CD4-positive, alpha-beta T cell treated with Interleukin-17A for 1 hour (primary cell): ENCODE data around the gene DYNLT2.
"Not testable (repeated sequence)": the region's sequence is repeated elsewhere in the genome, so short reads cannot be mapped to it uniquely, and the experiment has no call there.

Experiments
- DNase-seq: peaks from one replicate; pipeline ENCODE4 v3.0.0-alpha.2; 2020

The DYNLT2 gene

GRCh38 chr6:169726963-169727362 lies 24.4 kb downstream of the DYNLT2 start:
- DNase-seq: no peak

GRCh38 chr6:169726049-169726400 lies 25.3 kb downstream of the DYNLT2 start:
- no peak for DNase-seq

- DNase-seq: peak; percentile 21
Observed at GRCh38 chr6:169725125-169726048, 26.0 kb downstream of the DYNLT2 start.

GRCh38 chr6:169724494-169725124 lies 26.8 kb downstream of the DYNLT2 start, which contains the start of gene PHF10:
Gene PHF10, minus strand, starts transcription at chr6:169724500. Its CDS starts 569 bp downstream, at chr6:169723931.
- DNase-seq: peak; percentile 76

GRCh38 chr6:169723991-169724493 lies 27.3 kb downstream of the DYNLT2 start:
- DNase-seq: peak; percentile 47

- peak; percentile 67 for DNase-seq
Observed at GRCh38 chr6:169723200-169723909, 28.0 kb downstream of the DYNLT2 start.

GRCh38 chr6:169722362-169723199 lies 28.8 kb downstream of the DYNLT2 start:
- peak; percentile 50 for DNase-seq

GRCh38 chr6:169720207-169720855 lies 31.0 kb downstream of the DYNLT2 start:
- no peak for DNase-seq

GRCh38 chr6:169719117-169719516 lies 32.3 kb downstream of the DYNLT2 start:
- DNase-seq: no peak

GRCh38 chr6:169714595-169714994 lies 36.8 kb downstream of the DYNLT2 start:
- DNase-seq: no peak

GRCh38 chr6:169714178-169714577 lies 37.2 kb downstream of the DYNLT2 start:
- no peak for DNase-seq

GRCh38 chr6:169710009-169710408 lies 41.4 kb downstream of the DYNLT2 start:
- DNase-seq: no peak

- DNase-seq: no peak
Observed at GRCh38 chr6:169709293-169709692, 42.1 kb downstream of the DYNLT2 start.

- no peak for DNase-seq
Observed at GRCh38 chr6:169707772-169708171, 43.6 kb downstream of the DYNLT2 start.

- no peak for DNase-seq
Observed at GRCh38 chr6:169702840-169703246, 48.5 kb downstream of the DYNLT2 start.

- DNase-seq: peak; percentile 97
Observed at GRCh38 chr6:169701954-169702839, 49.2 kb downstream of the DYNLT2 start, which contains the start of the genes C6orf120 and WDR27. Gene C6orf120, plus strand, starts transcription at chr6:169702126. Its CDS starts 334 bp downstream, at chr6:169702460. Gene WDR27, minus strand, starts transcription at chr6:169702029. Its CDS starts 13,024 bp downstream, at chr6:169689005.

- peak; percentile 16 for DNase-seq
Observed at GRCh38 chr6:169701311-169701953, 49.9 kb downstream of the DYNLT2 start.

GRCh38 chr6:169700296-169700695 lies 51.1 kb downstream of the DYNLT2 start:
- DNase-seq: no peak

- DNase-seq: not testable (repeated sequence)
Observed at GRCh38 chr6:169697115-169697514, 54.3 kb downstream of the DYNLT2 start.

GRCh38 chr6:169695131-169695530 lies 56.2 kb downstream of the DYNLT2 start:
- DNase-seq: no peak
